ENCODE results near the gene NMS.

DNA sequence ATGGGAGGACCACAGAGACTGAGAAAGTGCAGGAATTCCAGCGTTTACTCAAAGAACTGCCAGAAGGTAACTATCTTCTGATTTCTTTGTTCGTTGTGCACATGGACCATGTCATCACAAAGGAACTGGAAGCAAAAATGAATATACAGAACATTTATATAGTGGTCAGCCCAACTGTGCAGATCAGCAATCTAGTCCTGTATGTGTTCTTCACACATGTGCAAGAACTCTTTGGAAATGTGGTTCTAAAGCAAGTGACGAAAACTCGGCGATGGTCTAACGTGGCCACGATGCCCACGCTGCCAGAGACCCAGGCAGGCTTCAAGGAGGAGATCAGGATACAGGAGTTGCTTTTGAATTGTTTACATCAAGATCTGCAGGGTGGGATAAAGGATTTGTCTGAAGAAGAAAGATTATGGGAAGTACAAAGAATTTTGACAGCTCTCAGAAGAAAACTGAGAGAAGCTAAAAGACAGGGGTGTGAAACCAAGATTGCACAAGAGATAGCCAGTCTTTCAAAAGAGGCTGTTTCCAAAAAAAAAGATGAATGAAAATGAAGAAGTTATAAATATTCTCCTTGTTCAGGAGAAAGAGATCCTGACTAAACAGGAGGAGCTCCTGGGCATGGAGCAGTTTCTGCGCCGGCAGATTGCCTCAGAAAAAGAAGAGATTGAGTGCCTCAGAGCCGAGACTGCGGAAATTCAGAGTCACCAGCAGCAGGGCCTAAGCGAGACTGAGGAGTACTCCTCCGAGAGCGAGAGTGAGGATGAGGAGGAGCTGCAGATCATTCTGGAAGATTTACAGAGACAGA is 44.5 kb upstream of the NMS start:
- TF ChIP-seq, protein P1, sequence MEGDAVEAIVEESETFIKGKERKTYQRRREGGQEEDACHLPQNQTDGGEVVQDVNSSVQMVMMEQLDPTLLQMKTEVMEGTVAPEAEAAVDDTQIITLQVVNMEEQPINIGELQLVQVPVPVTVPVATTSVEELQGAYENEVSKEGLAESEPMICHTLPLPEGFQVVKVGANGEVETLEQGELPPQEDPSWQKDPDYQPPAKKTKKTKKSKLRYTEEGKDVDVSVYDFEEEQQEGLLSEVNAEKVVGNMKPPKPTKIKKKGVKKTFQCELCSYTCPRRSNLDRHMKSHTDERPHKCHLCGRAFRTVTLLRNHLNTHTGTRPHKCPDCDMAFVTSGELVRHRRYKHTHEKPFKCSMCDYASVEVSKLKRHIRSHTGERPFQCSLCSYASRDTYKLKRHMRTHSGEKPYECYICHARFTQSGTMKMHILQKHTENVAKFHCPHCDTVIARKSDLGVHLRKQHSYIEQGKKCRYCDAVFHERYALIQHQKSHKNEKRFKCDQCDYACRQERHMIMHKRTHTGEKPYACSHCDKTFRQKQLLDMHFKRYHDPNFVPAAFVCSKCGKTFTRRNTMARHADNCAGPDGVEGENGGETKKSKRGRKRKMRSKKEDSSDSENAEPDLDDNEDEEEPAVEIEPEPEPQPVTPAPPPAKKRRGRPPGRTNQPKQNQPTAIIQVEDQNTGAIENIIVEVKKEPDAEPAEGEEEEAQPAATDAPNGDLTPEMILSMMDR (IDR thresholded peaks at IDR 0.05), result no peak
- no peak for TF ChIP-seq EP300 (IDR thresholded peaks at IDR 0.05)

All from tibial nerve (tissue), 4 donors.